Measurements from ENCODE around the gene TMPRSS11D. TPM values are rescaled to one million over a fixed set of nuclear protein-coding genes. Genes with fewer than 3 reads are reported as not detected.

The TMPRSS11D gene
- 1.8 and 1.9 TPM in 2 replicates for total RNA-seq

DNA sequence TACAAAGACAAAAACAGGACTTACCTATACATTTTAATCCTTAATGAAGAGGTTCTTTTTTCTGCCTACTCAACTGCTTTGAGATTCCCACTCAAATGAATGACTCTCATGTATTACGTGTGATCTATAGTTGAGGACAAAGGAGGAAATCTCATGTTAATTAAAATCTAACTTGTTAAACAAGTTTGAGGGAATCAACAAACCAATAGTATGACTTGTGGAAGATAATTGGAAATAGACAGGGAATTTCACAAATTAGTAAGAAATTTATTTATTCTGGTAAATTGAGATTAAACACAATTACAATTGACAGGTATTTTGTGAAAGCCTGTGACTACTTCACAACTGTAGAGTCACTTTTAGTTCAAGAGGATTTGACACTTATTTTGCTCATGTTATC is at the start of gene TMPRSS11D:
TSS of gene TMPRSS11D (minus strand) at position 101 of the 400 bp plus-strand sequence. CDS start at position 32, 69 bp downstream.

Other genes starting within 250 kb of the TMPRSS11D start
- 43.9 and 68.1 TPM in 2 replicates for gene UBA6, start 182.8 kb downstream of the TMPRSS11D start, total RNA-seq
- 0.07 TPM in 1 of 2 replicates, not detected in the other for gene GNRHR, start 129.6 kb downstream of the TMPRSS11D start, total RNA-seq
- gene TMPRSS11A, start 79.5 kb upstream of the TMPRSS11D start, total RNA-seq, result 1.4 and 1.5 TPM in 2 replicates
- 1.9 and 2.8 TPM in 2 replicates for gene TMPRSS11F, start 245.9 kb upstream of the TMPRSS11D start, total RNA-seq

Measured in airway epithelial cell (primary cell).